Nephron progenitor cell (in vitro differentiated cells): ENCODE results near the gene PAX7.

ENCODE experiments used
- DNase-seq: peaks from one replicate; pipeline ENCODE4 v3.0.0; 2021
- H3K27ac Mint-ChIP-seq: 2 replicates; pipeline ENCODE4 v1.8.0; 2021; ENCODE audit warnings: mild to moderate bottlenecking, moderate library complexity, mixed read lengths
- H3K27me3 Mint-ChIP-seq: 2 replicates; pipeline ENCODE4 v1.8.0; 2021; ENCODE audit warnings: mild to moderate bottlenecking, low read depth, mixed read lengths; ENCODE audit not compliant: poor library complexity
- H3K36me3 Mint-ChIP-seq: 2 replicates; pipeline ENCODE4 v1.8.0; 2021; ENCODE audit warnings: low read depth, mixed read lengths
- H3K4me1 Mint-ChIP-seq: 2 replicates; pipeline ENCODE4 v1.8.0; 2021; ENCODE audit warnings: mixed read lengths
- H3K4me3 Mint-ChIP-seq: 2 replicates; pipeline ENCODE4 v1.8.0; 2021; ENCODE audit warnings: mild to moderate bottlenecking, moderate library complexity, mixed read lengths
- H3K9me3 Mint-ChIP-seq: 2 replicates; pipeline ENCODE4 v1.8.0; 2021; ENCODE audit warnings: mild to moderate bottlenecking, moderate library complexity, mixed read lengths
- TF ChIP-seq, protein P1 (sequence below): fragments of 200-600 bp; sonication (generic); IDR thresholded peaks from 2 replicates; pipeline ENCODE4 v1.5.0; 2021; ENCODE audit warnings: antibody characterized with exemption

Gene PAX7

DNA sequence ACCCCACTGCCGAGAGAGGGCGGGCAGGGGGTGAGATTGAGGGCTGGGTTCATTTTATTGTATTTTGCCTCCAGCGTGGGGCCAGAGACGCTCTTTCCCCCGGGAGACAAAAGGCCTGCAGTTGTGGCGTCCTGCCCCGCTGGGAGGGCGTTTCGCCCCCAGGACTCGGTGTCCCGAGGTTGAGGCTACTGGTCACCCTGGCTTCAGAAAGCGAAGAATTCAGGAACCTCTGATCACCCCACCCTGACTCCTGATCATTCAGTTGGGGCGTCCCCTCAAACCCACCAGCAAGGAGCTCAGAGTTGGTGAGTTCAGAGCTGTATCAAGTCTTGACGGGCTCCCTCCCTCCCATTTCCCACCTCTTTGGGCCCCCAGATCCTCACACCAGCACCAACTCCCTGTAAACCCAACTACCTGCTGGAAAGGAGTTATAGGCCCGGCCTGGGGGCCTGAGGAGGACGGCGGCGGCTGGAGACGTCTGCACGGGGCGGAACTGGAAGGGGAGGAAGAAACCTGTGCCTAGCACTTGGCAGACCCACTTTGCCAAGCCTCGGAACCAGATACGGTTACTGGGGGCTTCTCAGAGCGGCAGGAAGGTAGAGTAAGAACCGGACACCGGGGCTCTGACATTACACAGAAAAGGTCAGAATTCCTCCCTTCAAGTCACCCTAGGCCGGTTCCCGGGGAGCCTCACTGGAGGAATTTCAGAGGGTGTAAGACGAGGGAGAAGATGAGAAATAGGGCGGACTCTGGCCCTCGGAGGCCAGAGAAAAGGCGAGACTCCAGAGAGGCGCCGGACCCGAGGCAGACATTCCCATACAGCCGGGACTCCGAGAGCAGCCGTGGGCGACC, 761 bp upstream of the PAX7 start:
- no peaks in the 10 kb centered on the region for H3K36me3 Mint-ChIP-seq
- no peak overlapping the region for H3K27ac Mint-ChIP-seq
- no peaks in the 10 kb centered on the region for H3K9me3 Mint-ChIP-seq
- peak overlapping the region; percentile 67 for H3K4me3 Mint-ChIP-seq
- H3K27me3 Mint-ChIP-seq: peaks cover 100% of the 10 kb centered on the region
- TF ChIP-seq, protein P1, sequence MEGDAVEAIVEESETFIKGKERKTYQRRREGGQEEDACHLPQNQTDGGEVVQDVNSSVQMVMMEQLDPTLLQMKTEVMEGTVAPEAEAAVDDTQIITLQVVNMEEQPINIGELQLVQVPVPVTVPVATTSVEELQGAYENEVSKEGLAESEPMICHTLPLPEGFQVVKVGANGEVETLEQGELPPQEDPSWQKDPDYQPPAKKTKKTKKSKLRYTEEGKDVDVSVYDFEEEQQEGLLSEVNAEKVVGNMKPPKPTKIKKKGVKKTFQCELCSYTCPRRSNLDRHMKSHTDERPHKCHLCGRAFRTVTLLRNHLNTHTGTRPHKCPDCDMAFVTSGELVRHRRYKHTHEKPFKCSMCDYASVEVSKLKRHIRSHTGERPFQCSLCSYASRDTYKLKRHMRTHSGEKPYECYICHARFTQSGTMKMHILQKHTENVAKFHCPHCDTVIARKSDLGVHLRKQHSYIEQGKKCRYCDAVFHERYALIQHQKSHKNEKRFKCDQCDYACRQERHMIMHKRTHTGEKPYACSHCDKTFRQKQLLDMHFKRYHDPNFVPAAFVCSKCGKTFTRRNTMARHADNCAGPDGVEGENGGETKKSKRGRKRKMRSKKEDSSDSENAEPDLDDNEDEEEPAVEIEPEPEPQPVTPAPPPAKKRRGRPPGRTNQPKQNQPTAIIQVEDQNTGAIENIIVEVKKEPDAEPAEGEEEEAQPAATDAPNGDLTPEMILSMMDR: no peak
- DNase-seq: no peak
- H3K4me1 Mint-ChIP-seq: peaks cover 70% of the 10 kb centered on the region

DNA sequence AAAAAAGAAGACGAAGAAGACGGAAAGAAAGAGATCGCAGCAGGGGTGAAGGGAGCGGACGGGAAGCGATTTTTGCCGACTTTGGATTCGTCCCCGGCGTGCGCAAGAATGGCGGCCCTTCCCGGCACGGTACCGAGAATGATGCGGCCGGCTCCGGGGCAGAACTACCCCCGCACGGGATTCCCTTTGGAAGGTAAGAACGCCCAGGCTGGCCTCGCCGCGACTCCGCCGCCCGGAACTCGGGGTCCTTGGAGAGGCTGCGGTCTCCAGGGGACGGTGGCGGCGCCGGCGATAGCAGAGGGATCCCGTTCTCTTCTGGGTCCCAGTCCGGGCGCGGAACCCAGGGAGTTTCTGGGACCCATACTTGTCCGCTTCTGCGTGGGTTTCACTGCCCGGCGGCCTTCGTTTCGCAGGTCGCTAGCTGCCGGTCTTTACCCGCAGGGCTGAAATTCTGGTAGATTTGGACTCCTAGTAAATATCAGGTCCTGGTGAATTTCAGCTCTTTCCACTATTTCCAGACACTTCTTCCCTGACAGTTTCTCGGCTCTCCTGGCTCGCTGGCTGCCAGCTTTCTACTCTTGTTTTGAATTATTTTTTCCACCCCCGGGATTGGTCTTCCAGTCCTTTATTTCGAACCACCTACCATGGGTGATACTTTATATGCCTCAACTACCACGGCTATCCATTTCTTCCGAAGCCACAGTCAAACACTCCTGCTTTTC, 1.0 kb downstream of the PAX7 start:
- no peaks in the 10 kb centered on the region for H3K36me3 Mint-ChIP-seq
- DNase-seq: no peak
- H3K27ac Mint-ChIP-seq: no peak overlapping the region
- TF ChIP-seq, protein P1: no peak
- H3K4me1 Mint-ChIP-seq: peaks cover 75% of the 10 kb centered on the region
- H3K27me3 Mint-ChIP-seq: peaks cover 100% of the 10 kb centered on the region
- H3K4me3 Mint-ChIP-seq: peak overlapping the region; percentile 74
- no peaks in the 10 kb centered on the region for H3K9me3 Mint-ChIP-seq

DNA sequence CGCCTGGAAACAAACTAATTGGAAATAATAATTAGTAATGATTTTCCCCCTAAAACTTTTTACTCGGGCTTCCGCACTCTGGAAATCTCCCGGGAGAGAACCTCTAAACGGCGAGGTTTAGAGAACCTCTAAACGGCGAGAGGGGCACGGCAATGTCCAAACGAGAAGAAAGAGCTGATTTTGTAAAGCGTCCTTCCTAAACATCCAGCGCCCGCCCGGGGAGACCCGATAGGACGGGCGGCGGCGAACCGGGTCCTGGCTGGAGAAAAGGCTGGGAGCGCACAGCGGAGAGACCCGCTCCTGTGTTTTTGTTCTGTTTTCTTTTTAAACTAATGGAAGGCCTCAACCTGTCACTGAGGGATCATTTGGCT, 1.6 kb downstream of the PAX7 start:
- Mint-ChIP-seq H3K4me1 (peaks cover 75% of the 10 kb centered on the region), H3K4me3 (peak overlapping the region; percentile 74), H3K27me3 (peaks cover 100% of the 10 kb centered on the region), H3K27ac (no peak overlapping the region), H3K9me3 (no peaks in the 10 kb centered on the region), H3K36me3 (no peaks in the 10 kb centered on the region)
- TF ChIP-seq, protein P1: no peak
- no peak for DNase-seq

DNA sequence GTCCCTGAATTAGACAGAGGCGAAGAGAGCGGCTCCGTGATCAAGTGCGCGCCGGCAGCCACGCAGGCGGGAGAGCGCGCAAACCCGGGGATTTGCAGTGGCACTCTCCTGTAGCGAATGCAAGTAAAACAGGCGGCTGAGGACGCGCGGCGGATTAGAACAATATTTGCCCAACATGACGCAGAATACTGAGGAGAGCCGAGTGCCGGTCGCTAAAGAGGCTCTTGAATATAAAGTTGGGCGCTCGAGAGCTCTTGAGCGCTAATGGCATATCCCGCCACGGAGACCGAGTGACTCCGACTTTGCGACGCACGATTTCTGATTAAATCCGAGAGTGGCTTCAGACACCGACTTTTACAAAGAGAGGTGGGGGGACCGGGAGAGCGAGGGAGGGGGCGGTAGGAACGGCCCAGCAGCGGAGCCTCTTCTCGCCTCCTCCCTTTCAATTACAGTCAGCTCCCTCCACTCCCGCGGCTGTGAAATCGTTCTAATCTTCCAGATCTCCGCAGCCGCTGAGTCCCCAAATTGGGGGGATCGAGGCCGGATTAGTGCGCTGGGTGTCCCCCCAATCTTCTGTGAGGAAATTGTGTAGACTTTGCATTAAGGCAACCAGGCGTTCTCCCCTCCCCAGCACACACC, 2.3 kb downstream of the PAX7 start:
- H3K4me1 Mint-ChIP-seq: peaks cover 75% of the 10 kb centered on the region
- H3K4me3 Mint-ChIP-seq: peak overlapping the region; percentile 61
- H3K36me3 Mint-ChIP-seq: no peaks in the 10 kb centered on the region
- H3K9me3 Mint-ChIP-seq: no peaks in the 10 kb centered on the region
- H3K27ac Mint-ChIP-seq: no peak overlapping the region
- DNase-seq: peak; percentile 18
- peaks cover 100% of the 10 kb centered on the region for H3K27me3 Mint-ChIP-seq
- TF ChIP-seq, protein P1: no peak

DNA sequence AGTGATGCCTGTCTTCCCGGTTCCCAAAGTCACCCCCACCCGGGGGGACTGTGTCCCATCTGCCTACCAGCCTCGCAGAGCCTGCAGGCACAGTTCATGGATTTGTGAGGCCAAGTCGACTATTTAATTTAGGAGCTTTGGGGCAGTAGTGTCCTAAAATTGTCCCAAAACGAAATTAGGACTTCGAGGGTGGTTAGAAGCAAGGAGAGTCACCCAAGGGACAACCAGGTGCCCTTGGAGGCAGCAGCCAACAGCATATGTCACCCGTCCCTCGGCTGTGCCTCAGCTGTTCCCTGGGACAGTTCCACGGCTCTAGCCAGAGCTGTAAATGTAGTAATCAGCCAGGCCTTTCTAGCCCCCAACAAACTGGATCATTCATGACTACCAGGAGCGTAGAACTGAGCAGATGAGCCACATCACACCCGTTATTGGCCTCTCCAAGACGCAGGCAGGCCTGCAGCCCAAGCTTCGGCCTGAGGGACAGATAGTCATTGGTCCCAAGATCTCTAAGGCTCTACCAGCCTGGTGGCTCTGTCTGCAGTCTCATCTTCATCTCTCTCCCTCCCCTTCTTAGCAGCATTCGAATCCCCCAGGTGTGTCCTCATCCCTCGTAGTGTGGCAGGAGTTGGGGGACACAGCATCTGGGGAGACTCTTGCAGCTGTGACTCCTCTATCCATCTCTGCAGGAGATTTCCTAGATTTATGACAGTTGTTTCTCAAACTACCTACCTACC, 2.9 kb downstream of the PAX7 start:
- H3K9me3 Mint-ChIP-seq: no peaks in the 10 kb centered on the region
- no peak overlapping the region for H3K27ac Mint-ChIP-seq
- H3K4me1 Mint-ChIP-seq: peaks cover 75% of the 10 kb centered on the region
- H3K36me3 Mint-ChIP-seq: no peaks in the 10 kb centered on the region
- H3K27me3 Mint-ChIP-seq: peaks cover 100% of the 10 kb centered on the region
- peak overlapping the region; percentile 49 for H3K4me3 Mint-ChIP-seq
- no peak for DNase-seq
- TF ChIP-seq, protein P1: no peak
